NCI-H187 treated with DMSO at 0.1 percent for 48 hours (cell line): Measurements from ENCODE around the gene ARMC9.
"Not testable (repeated sequence)": the region's sequence is repeated elsewhere in the genome, so short reads cannot be mapped to it uniquely, and the experiment has no call there.

Experiments
- DNase-seq: peaks from one replicate; lab custom pipeline; 2025; lab: John Stamatoyannopoulos, UW

The ARMC9 gene

GRCh38 chr2:231364961-231365810 lies 166.8 kb downstream of the ARMC9 start:
- no peak for DNase-seq

DNA sequence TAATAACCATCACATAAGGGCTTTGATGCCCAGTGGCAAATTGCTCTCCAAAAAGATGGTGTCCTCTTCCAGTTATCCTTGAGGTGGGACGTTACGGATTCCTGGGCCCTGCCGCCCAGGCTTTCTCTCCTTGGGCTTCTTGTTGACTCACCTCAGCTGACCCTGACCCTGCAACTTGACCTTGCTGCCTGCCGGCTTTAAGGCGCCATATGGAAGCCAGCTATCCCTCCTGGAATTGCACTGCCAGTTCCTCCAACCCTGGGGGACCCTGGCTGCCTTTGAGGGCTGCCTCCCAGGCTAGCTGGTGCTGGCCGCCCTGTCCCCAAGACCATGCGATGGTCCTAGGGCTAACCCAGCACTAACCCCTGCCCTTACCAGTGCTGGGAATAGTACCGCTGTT lies 168.7 kb downstream of the ARMC9 start:
- DNase-seq, result no peak

DNA sequence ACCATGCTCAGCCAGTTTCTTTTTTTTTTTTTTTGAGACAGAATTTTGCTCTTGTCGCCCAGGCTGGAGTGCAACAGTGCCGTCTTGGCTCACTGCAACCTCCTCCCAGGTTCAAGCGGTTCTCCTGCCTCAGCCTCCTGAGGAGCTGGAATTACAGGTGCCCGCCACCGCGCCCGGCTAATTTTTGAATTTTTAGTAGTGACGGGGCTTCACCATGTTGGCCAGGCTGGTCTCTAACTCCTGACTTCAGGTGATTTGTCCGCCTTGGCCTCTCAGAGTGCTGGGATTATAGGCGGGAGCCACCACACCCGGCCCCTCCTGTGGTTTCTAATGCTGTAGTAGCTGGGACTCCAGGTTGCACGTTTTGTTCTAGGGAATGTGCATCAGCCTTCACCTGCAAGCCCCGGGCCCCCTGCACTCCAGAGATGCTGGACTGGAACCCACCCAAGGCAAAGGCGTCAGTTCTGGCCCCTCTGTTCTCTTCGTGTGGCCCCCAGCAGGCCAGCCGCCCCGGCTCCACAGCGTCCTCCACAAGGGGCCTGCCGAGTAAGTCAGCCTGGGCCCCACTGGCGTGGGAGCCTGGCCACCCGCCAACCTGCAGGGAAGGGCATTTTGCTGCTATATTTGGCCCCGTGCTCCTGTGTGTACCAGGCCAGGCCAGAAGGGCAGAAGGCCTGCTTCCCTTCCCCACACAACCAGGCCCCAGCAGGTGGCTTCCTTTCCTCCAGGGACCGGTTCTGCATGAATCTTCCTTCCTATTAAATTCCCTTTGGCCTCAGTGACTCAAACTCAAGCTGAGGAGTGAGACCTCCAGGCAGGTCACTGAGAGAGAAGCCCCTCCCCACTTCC lies 171.4 kb downstream of the ARMC9 start:
- no peak for DNase-seq

- DNase-seq, result no peak
These were observed 172.0 kb downstream of the ARMC9 start for GRCh38 chr2:231370429-231370748.

DNA sequence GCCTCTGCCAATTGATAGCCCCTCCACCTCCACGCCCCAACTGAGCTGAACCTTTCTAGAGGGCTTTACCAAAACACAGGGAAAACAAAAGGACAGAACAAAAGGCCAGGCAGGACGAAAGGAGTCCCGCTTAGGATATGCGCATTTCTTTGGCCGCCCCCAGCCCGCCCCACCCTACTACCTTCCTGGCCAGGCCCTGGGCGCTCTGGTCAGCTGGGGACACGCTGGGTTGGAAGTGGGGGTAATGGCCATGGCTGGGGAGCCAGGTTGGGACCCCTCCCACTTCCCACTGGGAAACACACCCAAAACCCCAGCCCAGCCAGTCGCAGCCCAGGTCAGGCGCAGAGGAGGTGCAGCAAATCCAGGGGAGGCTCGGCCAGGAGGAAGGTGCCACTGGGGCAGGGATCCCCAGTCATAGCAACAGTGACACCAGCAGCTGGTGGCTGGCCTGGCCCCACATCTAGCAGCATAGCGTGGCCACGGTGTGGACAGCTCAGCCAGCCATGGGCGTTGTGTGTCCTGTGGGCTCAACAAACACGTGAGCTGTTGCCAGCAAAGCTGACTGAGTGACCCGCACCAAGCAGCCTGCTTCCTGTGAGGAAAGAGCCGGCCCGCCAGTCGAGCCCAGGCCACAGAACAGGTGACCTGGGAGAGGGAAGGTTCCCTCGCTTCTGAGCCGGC lies 172.5 kb downstream of the ARMC9 start:
- no peak for DNase-seq

GRCh38 chr2:231371430-231372054 lies 173.1 kb downstream of the ARMC9 start:
- no peak for DNase-seq

GRCh38 chr2:231372326-231372725 lies 173.9 kb downstream of the ARMC9 start:
- no peak for DNase-seq

DNA sequence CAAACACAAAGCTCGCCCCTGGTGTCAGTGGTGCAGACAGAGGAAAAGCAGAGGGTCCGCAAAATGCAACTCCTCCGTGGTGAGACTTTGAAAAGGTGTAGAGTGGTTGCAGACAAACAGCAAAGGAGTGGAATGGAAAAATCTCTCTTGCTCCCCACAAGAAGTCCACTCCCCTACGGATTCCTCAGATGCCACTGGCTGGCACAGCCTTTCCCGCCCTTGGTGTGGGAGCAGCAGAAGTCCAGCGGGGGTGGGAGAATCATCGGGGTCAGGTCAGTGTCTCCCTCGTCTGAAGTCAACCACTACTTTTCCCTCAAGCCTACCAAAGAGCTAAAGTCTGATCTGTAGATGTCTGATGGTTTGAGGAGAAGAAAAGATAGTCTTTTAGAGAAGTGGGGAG lies 174.8 kb downstream of the ARMC9 start:
- no peak for DNase-seq

DNA sequence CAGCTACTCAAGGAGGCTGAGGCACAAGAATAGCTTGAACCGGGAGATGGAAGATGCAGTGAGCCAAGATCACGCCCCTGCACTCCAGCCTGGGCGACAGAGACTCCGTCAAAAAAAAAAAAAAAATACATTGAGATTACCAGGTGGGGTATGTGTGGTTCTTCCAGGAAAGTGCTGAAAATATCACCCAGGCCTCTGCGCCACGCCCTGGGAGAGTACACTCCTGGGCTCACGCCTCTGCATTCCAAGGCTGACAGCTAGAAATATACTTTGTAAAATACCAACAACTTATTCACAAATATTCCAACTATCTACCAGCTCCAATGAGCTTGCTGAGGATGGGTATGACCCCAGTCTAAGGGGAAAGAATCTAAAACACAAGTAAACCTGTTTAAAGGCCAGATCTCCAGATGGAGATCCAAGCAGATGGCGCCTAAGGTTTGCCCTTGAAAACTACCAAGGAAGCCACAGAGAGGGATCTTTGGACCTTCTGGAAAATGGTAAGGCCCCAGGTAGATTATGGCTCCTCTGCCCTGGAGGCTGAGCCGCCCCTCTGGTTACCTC lies 175.4 kb downstream of the ARMC9 start:
- no peak for DNase-seq

DNA sequence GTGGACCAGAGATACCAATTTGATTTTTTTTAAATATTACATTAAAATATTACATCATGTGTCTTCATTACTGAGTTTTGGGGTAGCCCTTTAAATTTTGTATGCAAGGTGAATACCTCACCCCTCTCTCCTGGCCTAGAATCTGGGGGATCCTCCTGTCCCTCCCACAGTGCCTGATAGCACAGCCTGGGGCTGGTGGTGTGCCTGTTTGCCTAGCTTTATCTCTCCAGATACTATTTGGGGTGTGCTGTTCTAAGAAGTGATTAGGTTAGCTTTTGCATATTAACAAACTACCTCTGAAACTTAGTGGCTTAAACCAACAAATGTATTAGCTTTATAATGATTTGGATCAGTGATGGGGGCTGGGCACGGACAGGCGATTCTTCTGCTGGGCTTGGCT lies 176.3 kb downstream of the ARMC9 start:
- DNase-seq, result no peak

GRCh38 chr2:231375994-231376615 lies 177.7 kb downstream of the ARMC9 start:
- DNase-seq, result not testable (repeated sequence)

DNA sequence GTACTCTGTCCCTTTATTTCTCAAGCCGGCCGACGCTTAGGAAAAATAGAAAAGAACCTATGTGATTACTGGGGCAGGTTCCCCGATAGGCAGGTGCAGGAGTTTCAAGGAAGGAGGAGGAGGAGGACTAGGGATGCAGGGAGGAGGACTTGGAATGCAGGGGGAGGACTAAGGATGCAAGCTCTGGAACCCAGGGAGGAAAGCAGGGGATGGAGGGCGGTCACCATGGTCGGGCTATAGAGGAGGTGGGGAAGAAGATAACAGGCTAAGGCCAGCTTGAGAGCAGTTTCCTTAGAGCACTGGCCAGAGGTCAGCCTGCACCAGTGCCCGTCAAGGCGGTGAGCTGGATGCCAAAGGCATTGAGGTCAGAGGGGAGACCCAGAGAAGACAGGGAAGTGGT lies 178.4 kb downstream of the ARMC9 start:
- DNase-seq, result no peak

DNA sequence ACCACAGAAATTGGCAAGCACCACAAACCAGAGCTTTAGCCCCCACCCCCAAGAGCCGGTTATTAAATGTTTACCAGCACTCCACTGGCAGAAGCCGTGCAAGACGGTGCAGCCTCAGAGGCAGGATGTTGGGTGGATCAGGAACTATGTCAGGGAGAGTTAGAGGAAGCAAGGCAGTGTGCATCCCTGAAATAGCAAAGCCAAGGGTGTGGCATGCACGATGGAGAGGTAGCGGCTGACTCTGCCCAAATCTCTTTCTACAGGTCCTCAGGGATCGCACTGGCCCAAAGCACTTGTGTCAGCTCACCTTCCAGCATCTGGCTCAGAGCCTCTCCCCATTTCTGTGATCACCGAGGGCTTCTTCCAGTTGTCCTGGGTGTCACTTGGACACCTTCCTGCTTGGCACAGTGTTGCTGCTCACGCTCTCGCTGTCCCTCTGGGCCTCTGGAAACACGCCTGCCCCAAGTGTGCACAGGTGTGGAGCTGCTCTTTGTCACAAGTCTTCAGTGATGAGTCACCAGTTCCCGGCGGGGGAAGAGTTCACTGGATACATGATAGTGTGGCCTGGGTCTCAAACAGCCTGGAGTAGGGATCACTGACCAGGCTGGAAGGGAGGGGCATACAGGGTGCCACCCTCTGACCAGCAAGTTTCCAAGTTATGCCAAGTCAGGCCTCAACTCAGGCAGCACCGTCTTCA lies 179.7 kb downstream of the ARMC9 start:
- no peak for DNase-seq

- no peak for DNase-seq
These were observed 181.1 kb downstream of the ARMC9 start for GRCh38 chr2:231379266-231380215.

DNA sequence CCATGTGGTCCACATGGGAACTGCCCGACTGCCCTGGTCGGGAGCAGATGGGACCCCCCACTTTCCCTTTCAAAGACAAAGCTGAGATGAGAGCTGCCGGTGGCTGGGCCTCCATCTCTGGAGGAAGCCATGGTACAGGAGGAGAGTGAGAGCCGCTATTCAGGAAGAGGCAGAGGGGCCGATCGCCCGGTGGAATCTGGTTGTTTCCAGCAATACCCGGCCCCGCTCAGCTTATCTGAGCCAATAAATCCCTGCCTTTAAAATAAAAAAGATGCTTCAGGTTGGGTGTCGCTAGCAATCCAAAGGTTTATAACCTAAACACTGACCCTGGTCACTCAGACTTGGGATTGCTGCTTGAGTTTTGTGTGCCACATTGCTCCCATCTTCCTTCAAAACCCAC lies 181.9 kb downstream of the ARMC9 start:
- no peak for DNase-seq

DNA sequence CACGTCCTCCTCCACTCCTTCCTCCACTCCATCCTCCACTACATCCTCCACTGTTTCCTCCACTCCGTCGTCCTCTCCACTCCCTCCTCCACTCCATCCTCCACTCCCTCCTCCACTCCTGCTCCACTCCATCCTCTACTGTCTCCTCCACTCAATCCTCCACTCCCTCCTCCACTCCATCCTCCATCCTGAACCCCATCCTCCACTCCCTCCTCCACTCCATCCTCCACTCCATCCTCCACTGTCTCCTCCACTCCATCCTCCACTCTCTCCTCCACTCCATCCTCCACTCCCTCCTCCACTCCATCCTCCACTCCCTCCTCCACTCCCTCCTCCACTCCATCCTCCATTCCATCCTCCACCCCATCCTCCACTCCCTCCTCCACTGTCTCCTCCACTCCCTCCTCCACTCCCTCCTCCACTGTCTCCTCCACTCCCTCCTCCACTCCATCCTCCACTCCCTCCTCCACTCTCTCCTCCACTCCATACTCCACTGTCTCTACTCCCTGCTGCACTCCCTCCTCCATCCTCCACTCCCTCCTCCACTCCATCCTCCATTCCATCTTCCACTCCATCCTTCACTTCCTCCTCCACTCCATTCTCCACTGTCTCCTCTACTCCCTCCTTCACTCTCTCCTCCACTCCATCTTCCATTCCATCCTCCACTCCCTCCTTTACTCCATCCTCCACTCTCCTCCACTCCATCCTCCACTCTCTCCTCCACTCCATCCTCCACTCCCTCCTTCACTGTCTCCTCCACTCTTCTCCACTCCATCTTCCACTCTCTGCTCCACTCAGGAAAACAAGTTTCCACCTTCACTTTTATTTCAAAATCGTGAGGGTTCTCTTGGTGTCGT lies 182.8 kb downstream of the ARMC9 start:
- no peak for DNase-seq

- no peak for DNase-seq
These were observed 183.7 kb downstream of the ARMC9 start for GRCh38 chr2:231382116-231382515.

DNA sequence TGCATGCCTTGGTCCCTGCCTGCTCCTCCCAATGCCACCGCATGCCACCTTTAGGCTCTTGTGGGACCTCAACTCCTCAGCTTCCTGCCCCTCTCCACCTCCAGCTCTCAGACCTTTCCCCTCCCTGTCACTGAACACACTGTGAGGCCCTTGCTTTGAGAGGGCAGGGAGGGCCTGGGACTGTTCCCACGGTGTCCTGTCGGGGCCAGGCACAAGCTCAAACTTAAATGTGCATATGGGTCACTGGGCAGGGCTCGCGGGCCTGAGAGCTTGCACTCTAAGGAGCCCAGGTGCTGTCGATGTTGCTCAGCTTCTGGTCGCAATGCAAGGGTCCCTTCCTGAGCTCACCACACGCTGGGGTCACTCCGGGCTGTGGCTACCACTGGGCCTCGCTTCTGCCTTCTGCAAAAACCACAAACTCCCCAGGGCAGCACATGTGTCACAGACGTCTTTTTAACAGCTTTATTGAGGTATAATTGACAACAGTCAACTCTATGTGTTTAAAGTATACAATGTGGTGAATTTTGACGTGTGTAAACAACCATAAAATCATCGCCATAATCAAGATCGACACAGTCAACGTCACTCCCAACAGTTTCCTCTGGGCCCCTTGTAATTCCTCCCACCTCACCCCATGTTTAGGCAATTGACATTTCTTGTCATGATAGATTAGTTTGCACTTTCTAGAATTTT lies 185.1 kb downstream of the ARMC9 start:
- DNase-seq, result no peak
